ENCODE measurements around the gene PYROXD2.

DNA sequence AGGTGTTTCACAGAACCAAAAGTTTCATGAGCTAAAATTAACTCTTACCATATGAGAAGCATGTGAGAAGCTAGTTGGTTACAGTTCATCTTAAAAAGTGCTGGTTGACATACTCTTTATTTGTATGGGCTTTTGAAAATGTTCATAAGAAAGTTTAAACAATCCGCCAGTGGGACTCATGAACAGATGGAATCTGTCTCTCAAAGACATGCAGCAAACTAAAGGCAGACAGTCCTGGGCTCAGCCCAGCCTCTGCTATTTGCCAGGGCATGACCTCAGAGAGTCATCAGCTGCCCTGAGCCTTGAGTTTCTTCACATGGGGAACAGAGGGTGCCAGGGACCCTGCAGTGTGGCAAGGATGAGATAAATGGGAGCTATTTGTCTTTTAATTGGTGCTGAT lies 3.2 kb downstream of the PYROXD2 start:
- TF ChIP-seq POLR2AphosphoS5 (IDR thresholded peaks at IDR 0.05; ENCODE audit: low read depth) = no peak
- TF ChIP-seq, protein P1, sequence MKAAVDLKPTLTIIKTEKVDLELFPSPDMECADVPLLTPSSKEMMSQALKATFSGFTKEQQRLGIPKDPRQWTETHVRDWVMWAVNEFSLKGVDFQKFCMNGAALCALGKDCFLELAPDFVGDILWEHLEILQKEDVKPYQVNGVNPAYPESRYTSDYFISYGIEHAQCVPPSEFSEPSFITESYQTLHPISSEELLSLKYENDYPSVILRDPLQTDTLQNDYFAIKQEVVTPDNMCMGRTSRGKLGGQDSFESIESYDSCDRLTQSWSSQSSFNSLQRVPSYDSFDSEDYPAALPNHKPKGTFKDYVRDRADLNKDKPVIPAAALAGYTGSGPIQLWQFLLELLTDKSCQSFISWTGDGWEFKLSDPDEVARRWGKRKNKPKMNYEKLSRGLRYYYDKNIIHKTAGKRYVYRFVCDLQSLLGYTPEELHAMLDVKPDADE (IDR thresholded peaks at IDR 0.05) = no peak
- TF ChIP-seq, protein P2, sequence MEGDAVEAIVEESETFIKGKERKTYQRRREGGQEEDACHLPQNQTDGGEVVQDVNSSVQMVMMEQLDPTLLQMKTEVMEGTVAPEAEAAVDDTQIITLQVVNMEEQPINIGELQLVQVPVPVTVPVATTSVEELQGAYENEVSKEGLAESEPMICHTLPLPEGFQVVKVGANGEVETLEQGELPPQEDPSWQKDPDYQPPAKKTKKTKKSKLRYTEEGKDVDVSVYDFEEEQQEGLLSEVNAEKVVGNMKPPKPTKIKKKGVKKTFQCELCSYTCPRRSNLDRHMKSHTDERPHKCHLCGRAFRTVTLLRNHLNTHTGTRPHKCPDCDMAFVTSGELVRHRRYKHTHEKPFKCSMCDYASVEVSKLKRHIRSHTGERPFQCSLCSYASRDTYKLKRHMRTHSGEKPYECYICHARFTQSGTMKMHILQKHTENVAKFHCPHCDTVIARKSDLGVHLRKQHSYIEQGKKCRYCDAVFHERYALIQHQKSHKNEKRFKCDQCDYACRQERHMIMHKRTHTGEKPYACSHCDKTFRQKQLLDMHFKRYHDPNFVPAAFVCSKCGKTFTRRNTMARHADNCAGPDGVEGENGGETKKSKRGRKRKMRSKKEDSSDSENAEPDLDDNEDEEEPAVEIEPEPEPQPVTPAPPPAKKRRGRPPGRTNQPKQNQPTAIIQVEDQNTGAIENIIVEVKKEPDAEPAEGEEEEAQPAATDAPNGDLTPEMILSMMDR (conservative IDR thresholded peaks at IDR 0.05; ENCODE audit: low read depth in 2 of 2) = no peak
- TF ChIP-seq, protein P3, sequence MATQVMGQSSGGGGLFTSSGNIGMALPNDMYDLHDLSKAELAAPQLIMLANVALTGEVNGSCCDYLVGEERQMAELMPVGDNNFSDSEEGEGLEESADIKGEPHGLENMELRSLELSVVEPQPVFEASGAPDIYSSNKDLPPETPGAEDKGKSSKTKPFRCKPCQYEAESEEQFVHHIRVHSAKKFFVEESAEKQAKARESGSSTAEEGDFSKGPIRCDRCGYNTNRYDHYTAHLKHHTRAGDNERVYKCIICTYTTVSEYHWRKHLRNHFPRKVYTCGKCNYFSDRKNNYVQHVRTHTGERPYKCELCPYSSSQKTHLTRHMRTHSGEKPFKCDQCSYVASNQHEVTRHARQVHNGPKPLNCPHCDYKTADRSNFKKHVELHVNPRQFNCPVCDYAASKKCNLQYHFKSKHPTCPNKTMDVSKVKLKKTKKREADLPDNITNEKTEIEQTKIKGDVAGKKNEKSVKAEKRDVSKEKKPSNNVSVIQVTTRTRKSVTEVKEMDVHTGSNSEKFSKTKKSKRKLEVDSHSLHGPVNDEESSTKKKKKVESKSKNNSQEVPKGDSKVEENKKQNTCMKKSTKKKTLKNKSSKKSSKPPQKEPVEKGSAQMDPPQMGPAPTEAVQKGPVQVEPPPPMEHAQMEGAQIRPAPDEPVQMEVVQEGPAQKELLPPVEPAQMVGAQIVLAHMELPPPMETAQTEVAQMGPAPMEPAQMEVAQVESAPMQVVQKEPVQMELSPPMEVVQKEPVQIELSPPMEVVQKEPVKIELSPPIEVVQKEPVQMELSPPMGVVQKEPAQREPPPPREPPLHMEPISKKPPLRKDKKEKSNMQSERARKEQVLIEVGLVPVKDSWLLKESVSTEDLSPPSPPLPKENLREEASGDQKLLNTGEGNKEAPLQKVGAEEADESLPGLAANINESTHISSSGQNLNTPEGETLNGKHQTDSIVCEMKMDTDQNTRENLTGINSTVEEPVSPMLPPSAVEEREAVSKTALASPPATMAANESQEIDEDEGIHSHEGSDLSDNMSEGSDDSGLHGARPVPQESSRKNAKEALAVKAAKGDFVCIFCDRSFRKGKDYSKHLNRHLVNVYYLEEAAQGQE (IDR thresholded peaks at IDR 0.05; ENCODE audit: unreplicated experiment) = no peak
- TF ChIP-seq EZH2 (IDR thresholded peaks at IDR 0.05; ENCODE audit: low read depth, unreplicated experiment) = no peak
- TF ChIP-seq EZH2phosphoT487 (IDR thresholded peaks at IDR 0.05; ENCODE audit: unreplicated experiment) = no peak
- no peak for TF ChIP-seq ZNF114 (CRISPR knock-in tag; IDR thresholded peaks at IDR 0.05)
